PC-9 (cell line): ENCODE data around the gene ATOX1.

Experiments used
- CTCF ChIP-seq: fragments of 200-600 bp; sonication (generic); conservative IDR thresholded peaks from 2 replicates; pipeline ENCODE4 v1.6.1; 2017; ENCODE audit warnings: mixed run types, antibody characterized with exemption, mild to moderate bottlenecking, moderate library complexity
- EZH2 ChIP-seq: fragments of 200-600 bp; sonication (generic); IDR thresholded peaks from 2 replicates; pipeline ENCODE4 v1.8.0; 2017; ENCODE audit warnings: antibody characterized with exemption, low read depth

GRCh38 chr5:151738125-151738848 is 20.1 kb downstream of the ATOX1 start:
- TF ChIP-seq EZH2 (no peak), CTCF (no peak)
